Anterior cingulate cortex (tissue), 58 donors: ENCODE measurements around the gene CENPM.
"Not testable (repeated sequence)": the region's sequence is repeated elsewhere in the genome, so short reads cannot be mapped to it uniquely, and the experiment has no call there.

Experiments used
- DNase-seq, 58 donors: peaks; one replicate each; lab custom pipeline; 2025; lab: John Stamatoyannopoulos, UW

CENPM gene

DNA sequence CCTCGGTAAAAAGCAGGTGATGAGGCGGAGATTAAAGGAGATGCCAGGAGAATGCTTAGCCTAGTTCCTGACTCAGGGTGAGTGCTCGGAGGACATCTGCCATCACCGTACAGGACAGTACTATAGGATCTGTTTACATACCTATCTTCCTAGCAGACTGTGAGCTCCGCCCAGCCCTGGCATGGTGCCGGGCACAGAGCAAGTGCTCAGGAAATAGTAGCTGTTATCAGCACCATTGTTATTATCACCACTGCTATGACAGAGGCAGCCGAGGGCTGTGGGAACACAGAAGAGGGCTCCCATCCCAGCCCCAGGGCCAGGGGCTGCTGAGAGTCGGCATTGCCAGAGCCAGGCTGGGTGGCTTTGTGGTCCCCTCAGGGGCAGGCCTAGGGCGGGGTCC lies 21.6 kb upstream of the CENPM start:
- no peak for DNase-seq

DNA sequence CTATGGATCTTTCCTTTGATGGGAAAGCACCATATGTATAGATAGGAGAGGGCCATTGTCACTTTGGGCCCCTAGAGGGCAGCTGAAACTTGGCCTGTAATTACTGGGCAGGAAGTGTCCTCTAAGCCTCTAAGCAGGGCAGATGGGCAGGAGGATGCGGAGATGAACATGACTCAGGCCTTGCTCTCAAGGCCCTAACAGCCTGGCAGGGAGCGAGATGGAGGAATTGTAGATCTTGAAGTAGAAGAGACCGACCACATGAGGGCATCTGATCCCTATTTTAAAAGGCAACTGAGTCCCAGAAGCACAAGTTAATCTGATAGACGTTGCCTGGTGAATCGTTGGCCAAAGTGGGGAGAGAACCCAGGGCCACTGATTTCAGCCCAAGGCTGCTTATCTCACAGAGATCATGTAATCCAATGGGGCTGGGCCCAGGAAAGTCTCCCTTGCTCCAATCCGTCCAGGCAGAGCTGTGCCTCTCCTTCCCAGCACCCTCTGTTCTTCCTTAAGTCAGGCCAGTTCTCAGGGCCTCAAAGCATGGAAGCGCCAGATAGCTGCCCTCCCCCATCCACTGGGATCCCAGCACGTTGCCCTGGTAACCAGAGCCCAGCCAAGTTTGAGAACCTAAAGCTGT lies 19.8 kb upstream of the CENPM start:
- peak in 47 of 58 donors; percentile 18 to 81 (median 46) for DNase-seq

DNA sequence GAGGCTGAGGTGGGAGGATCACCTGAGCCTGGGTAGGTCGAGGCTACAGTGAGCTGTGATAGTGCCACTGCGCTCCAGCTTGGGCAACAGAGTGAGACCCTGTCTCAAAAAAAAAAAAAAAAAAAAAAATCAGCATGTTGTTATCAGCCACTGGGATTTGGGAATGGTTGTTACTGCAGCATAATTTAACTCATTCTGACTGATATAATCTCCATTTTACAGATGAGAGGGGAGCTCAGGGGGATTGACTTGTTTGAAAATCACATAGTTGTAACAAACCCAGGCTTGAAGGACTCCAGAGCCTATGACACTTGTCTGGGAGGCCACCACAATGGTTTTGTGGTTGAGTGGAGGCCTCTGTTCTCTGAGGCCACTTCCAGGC lies 19.3 kb upstream of the CENPM start:
- DNase-seq, result no peak

DNA sequence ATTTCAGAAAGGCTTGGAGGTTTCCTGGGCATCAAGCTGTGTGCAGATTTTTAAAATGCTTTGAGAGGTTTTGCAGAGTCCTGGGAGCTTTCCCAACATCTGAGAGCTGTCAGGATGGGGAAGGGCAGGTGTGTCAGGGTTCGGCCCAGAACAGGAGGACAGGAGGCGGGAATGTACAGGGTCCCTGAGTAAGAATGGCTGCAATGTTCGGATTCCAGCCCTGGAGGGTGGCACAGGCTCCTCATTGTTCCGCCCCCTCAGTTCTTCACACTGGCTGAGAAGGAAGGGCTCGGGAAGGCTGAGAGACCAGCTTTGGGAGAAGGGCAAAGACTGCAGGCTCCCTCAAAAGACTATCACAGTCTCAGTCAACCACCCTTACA lies 17.1 kb upstream of the CENPM start:
- peak in 3 of 58 donors; percentile 65 to 67 (median 66) for DNase-seq

DNA sequence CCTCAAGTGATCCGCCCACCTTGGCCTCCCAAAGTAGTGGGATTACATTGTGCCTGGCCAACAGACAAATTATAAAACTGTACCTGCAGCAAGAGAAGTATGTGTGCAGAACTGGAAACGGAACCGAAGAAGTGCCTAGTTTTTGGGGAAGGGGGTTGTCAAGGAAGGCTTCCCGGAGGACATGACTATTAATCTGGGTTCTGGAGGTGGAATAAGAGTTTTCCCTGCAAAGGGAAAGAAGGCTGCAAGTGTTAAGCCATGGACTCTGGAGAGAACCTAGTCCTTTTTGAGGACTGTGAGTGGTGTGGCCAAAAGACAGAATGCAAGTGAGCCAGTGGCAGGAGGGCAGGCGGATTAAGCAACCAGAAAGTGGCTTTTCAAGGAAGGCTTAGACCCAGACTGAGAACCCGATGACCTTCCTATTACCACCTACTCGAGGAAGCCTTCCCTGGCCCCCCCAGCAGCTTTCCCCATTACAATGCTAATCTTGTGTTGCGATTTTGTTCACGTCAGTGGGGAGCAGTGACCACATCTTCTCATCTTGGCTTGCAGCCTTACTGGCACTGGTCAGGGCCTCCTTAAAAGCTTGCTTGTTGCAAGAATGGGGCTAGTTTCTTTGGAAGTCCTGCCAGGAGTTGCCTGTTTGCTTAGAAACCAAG lies 16.6 kb upstream of the CENPM start:
- peak in 49 of 58 donors; percentile 22 to 89 (median 64) for DNase-seq

DNA sequence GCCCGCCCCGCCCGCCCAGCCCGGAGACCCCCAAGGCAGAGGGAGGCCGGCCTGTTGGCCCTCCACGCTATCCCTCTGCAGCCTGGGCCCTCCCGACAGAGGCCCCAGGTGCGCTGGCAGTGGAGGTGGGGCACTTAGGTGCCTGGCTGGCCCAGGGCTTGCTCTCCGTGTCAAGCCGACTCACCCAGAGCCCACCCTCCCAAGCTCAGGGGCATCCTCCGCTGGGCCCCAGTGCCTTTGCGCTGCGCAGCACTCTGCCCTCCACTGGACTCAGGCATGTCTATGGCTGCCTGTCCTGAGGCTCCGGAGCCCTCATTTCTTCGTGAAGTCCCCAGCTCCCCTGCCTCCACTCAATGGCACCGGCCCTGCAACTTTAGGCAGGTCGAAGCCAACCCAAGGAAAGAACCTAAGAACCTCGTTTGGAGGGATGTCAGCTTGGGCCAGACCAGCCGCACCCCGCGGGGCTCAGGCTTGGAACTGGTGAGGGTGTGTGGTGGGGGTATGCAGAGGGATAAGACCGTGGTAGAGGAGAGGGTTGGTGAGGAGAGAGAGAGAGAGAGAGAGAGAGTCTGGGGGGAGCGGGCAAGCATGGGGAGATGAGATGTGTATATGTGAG lies 11.1 kb upstream of the CENPM start:
- no peak for DNase-seq

DNA sequence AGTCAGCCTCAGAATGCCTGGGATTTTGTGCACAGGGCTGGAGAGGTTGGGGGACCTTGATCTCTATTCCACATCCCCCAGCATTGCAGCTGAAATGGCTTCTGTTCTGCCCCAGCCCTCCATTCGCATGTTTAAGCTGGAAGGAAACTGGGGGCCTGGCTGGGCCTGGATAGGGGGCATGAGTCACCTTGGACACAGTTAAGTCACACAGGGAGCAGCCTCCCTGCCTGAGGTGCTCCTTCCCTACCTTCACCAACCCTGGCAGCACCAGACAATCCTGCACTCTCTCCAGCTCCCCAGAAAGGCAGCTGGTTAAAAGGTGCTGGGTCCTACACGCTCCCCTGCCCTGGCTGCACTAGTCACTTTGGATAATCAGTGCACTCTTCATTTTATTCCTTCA lies 5.8 kb upstream of the CENPM start:
- peak in 1 of 58 donors; percentile 29 for DNase-seq

DNA sequence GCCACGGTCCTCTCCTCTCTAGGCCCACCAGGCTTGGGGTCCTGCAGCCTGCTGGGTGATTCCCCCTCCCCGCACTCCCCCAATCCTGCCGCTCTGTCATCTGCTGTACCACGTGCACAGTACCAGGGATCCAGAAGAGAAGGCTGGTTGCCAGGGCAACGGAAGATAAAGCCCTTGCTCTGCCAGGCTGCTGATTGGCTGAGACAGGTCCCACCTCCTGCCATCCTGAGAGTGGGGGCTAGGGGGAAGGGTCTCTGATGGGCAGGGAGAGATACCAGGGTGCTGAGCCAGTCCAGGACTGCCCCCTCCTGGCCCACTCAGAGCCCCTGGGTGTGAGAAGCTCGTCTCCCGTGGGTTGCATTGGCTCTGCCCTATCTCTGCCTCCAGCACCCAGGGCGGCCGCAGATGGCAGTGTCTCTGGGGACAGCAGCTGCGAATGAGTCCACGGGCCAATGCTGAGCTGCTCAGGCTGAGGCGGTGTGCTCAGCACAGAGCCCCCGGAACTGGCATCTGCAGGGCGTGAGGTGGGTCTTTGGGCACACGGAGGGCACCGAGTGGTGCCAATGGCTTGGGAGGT lies 5.0 kb upstream of the CENPM start, which contains the start of gene SMIM45:
SMIM45 (plus strand) TSS at position 253 of the 577 bp plus-strand sequence.
- peak in 57 of 58 donors; percentile 47 to 97 (median 86) for DNase-seq

DNA sequence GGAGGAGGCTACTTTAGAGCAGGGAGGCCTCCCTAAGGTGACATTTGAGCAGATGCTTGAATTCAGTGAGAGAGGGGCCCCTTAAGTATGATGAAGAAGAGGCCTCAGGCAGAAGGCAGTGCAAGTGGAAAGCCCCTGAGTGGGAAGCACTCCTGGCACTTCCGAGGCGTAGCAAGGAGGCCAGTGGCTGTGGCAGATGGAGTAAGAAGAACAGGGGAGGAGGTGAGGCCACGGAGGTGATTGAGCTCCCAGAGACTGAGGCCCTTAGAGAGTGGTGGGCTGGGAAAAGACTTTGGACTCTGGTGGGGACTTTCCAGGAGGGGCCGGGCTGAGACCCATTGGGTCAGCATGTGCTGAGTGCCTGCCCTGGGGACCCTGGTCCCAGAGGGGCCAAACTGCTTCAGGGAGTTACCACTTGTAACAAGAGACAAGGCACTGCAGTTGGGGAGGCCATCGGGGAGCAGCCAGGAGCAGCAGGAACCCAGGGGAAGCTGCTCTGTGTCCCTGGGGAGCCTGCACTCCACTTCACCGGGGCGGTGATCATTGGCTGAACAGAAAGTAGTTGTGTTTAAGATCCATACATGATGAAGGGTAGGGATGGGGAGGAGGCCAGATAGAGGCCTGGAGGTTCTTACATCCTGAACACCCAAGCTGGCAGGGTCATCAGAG lies 2.5 kb upstream of the CENPM start:
- DNase-seq, result no peak

DNA sequence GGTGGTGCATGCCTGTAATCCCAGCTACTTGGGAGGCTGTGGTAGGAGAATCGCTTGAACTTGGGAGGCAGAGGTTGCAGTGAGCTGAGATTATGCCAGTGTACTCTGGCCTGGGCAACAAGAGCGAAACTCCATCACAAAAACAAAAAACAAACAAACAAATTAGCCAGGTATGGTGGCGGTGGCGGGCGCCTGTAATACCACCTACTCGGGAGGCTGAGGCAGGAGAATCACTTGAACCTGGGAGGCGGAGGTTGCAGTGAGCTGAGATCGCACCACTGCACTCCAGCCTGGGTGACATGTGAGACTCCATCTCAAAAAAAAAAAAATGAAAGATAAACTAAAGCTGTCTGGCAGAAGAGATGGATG lies 2.0 kb upstream of the CENPM start:
- DNase-seq, result not testable (repeated sequence)

DNA sequence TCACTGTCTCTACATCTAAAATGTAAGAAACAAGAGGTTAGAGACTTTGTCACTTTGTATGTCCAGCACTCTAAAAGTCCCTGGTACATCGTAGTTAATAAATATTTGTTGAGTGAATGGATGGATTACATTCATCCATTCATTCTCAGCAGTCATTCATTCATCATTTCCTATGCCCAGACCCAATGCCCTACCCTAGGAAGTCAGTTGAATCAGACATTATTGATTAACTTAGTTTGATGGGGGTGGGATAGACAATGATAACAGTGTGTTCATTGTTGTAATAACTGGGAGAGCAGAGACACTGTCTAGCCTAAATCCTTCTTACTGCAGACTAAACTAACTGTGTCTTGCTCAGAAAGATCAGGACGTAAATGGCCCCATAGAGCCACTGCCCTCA lies 1.2 kb upstream of the CENPM start:
- no peak for DNase-seq

DNA sequence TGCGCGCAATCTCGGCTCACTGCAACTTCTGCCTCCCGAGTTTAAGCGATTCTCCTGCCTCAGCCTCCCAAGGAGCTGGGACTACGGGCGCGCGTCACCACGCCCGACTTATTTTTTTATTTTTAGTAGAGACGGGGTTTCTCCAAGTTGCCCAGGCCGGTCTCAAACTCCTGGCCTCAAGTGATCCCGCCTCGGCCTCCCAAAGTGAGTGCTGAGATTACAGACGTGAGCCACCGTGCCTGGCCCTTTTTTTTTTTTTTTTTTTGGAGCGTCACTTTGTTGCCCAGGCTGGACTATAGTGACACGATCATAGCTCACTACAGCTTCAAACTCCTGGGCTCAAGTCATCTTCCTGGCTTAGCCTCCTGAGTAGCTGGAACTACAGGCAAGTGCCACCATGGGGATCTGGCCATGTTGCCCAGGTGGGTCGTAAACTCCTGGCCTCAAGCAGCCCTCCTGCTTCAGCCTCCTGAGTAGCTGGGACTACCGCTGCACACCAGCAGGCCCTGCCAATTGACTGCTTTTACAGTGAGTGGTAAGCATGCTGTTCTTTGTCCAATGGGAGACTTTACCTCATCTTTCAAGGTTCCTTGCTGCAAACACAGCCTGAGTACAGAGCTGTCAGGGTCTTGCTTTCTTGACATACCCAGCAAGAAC lies 600 bp upstream of the CENPM start:
- no peak for DNase-seq

DNA sequence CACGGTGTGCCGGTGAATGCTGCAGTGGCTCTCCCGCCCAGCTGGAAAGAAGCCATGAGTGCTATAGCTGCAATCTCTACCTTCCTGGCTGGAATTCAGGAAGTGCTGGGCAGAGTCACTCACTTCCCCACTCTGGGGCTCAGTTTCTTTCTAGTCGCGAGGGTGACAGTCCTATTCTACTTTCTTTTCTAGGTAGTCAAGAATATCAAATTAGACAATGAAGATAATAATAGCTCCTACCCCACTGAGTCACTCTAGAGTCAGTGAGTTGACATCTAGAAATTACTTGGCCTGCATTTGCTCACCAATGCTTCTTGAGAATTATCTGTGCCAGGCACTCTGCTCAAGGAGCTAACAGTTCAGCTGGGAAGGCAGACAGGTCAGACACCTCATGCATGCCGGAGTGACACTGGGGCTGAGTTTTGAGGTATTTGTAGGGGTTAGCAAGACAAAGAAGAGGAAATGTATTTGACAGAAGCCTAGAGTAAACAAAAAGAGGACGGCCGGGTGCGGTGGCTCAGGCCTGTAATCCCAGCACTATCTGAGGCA lies 3.2 kb downstream of the CENPM start:
- DNase-seq, result no peak

DNA sequence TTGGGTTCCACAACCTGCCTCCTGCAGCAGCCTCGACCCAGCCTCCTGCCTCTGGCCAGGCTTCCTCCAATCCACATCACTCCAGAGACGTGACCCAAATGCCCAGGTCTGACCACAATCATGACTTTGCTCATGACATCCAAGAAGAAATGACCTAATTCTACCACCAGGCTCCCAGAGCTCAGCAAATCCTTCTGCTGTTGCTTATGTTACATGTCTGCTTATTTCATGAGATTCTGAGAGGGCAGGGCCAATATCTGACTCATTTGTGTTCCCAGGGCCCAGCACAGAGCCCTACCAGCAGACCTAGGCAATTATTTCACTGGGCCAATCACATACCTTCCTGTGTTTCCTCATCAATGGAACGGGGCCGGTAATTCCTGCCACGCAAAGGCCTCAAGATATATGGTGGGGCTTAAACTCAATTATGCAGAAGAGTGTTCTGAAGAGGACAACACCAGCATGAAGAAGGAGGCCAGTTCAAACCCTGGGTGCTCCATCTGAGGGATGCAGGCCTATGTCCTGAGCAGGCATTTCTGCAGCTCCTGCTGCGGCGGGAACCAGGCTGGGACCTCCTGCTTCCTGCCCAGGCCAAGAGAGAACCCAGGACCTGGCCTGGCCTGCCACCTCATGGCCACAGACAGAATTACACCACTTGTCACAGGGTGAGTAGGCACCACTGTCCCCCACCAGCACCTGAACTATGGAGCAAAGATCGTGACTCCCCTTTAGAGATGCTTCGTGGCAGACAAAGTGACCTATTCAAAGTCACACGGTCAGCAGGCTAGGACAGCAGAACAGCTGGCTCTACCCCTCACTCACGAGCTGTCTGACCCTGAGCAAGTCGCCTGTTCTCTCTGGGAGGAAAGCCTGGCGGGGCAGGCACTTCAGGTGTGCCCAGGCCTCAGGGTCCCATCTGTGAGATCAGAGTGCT lies 5.9 kb downstream of the CENPM start:
- peak in 56 of 58 donors; percentile 26 to 89 (median 74) for DNase-seq

DNA sequence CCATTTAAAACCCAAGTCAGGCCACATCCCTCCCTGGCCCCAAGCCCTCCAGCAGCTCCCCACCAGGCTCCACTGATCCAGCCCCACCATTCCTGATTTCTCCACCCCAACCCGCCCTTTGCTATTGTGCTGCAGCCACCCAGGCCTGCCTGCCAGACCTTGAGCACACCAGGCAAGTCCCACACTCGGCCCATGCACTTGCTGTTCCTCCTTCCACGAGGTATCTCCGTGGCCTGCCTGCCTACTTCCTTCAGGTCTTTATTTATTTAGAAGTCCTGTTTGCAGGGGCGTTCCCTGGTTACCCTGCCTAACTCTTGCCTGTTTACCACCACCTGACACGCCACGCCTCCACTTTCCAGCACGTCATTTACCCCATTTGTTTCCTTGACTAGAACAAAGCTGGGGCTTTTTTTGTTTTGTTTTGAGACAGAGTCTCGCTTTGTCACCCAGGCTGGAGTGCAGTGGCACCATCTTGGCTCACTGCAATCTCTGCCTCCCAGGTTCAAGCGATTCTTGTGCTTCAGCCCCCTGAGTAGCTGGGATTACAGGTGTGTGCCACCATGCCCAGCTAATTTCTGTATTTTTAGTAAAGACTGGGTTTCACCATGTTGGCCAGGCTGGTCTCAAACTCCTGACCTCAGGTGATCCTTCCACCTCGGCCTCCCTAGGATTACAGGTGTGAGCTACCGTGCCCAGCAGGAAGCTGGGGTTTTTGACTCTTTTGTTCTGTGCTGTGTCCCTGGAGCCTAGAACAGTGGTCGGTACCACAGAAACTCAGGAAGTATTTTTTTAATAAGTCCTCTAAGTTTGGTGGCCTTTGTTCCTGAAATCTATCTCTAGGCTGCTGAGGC lies 6.7 kb downstream of the CENPM start:
- peak in 34 of 58 donors; percentile 16 to 73 (median 37) for DNase-seq

DNA sequence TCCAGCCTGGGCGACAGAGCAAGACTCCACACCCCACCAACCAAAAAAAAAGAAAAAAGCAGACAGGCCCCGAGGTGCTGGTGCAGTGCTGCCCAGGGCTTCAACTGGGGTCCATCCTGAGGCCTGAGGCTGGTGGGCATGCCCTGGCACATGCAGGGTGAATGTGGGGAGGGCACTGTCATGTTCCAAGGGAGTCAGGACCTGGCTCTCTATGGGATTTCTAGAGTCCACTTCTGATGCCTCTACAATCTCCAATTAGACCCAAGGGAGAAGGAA lies 10.1 kb downstream of the CENPM start:
- no peak for DNase-seq

DNA sequence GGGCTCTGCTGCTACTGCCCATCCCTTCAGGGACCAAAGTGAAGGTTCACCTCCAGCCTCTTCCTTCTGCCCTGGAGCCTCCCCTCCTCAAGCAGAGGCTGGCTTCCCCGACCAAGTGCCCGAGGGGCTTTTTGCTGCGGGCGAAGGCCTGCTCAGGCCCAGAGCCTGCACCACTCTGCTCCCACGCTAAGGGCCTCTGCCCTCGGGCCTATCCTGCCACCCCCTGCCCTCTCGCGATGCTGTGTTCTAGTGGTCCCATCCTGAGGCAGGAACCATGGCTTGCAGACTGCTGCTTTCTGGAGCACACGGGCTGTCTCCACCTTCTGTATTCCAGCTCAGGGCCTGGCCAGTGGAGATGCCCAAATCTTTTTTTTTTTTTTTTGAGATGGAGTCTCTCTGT lies 11.4 kb downstream of the CENPM start:
- no peak for DNase-seq

DNA sequence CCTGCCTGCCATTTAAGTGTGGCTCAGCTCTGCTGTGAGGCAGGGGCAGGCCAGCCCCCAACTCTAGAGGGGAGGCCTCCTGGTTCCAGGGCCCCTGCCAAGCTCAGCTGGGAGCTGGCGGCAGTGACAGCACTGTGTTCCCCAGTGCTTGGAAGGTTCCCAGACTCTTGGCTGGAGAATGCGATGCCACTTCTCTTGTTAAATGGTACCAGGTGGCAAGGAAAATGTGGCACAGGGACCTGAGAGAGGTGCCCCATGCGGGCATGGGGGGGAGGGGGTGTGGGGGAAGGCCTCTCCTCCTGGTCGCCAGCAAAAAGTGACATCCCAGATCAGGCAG lies 12.0 kb downstream of the CENPM start:
- peak in 16 of 58 donors; percentile 18 to 51 (median 28) for DNase-seq
